ENCODE results near the gene VTI1A. TPM values are rescaled to one million over a fixed set of nuclear protein-coding genes. Genes with fewer than 3 reads are reported as not detected.

VTI1A gene
- total and polyA plus RNA-seq, 2 of the 8 experiments (the other 6 are each of a cell fraction or from before 2014, with no cell fraction given) = 6.0 to 20.0 TPM

DNA sequence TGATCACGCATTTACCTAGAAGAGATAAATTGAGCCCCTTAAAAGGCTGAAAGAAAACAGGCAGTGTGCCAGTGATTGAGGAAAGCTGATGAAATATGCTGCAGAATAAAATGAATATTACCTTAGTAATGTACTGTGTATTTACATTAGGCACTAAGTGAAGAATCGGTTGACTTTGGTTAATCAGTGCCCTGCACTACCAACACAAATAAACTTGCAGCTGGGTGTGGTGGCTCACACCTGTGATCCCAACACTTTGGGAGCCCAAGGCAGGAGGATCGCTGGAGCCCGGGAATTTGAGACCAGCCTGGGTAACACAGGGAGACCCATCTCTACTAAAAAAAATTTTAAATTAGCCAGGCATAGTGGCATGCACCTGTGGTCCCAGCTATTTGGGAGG, 354.7 kb downstream of the VTI1A start:
- FAIRE-seq (no peak), DNase-seq (ENCODE audit: low read depth in 1 of 2, low spot score in 2 of 2) (no peak)
- no peak overlapping the region for H2BK12ac ChIP-seq (ENCODE audit: low read depth, low read length)
- no peak overlapping the region for H3K18ac ChIP-seq (ENCODE audit: extremely low read depth, low read length)
- H3K4me1 ChIP-seq (replicated peaks in 1 of 4; ENCODE audit: control insufficient read depth in 3 of 4, insufficient read depth in 4 of 4, low read length in 3 of 4) = peaks cover 9 to 18% (median 15%) of the 10 kb centered on the region in 4 experiments
- no peak overlapping the region for H3K27ac ChIP-seq (ENCODE audit: low read depth, low read length)
- H3K4ac ChIP-seq (replicated peaks; ENCODE audit: insufficient read length, low read depth, low read length) = no peak overlapping the region
- no peak overlapping the region for H3K4me2 ChIP-seq (ENCODE audit: insufficient read depth in 1 of 2, low read depth in 2 of 2, low read length in 2 of 2)
- POLR2A ChIA-PET (ENCODE audit: partially characterized antibody) = interaction anchor here (1.1 kb wide), 1 partner anchor 31 kb away, joined by 5 read pairs; no protein-coding TSS in a partner anchor
- no peak overlapping the region for H3K4me3 ChIP-seq (ENCODE audit: extremely low read depth in 1 of 4, insufficient read depth in 2 of 4, low read depth in 3 of 4, low read length in 4 of 4)
- no peaks in the 10 kb centered on the region for H3K79me1 ChIP-seq (ENCODE audit: low read depth, low read length)
- H3K79me2 ChIP-seq (ENCODE audit: control insufficient read depth in 1 of 2, insufficient read depth in 2 of 2, low read length in 2 of 2) = no peaks in the 10 kb centered on the region
- H4K8ac ChIP-seq (ENCODE audit: extremely low read depth, insufficient read depth, low read length) = no peak overlapping the region
- no peaks in the 10 kb centered on the region for H3K23me2 ChIP-seq (ENCODE audit: low read depth, low read length)
- 96% methylated on average over 4 of the region's 4 CpGs; no CpG with 5 or more reads in 1 of the 2 experiments for WGBS, 2 experiments (ENCODE audit: extremely low coverage in 1 of 2, insufficient coverage in 1 of 2, insufficient read length in 1 of 2, insufficient replicate concordance in 2 of 2, low coverage in 1 of 2, low lambda C conversion rate in 2 of 2, missing lambda C conversion rate in 1 of 2)
- no peak overlapping the region for H4K5ac ChIP-seq (ENCODE audit: insufficient read length, low read depth, low read length)
- no peaks in the 10 kb centered on the region for H3K9me3 ChIP-seq (ENCODE audit: insufficient read depth in 2 of 2, low read depth in 1 of 2, low read length in 1 of 2)
- no peak overlapping the region for H3K14ac ChIP-seq (ENCODE audit: insufficient read length)
- CTCF ChIA-PET (ENCODE audit: partially characterized antibody) = interaction anchor here (0.8 to 1.6 kb wide), 5 partner anchors 10 to 106 kb away, joined by 3 to 7 read pairs (median 3); no protein-coding TSS in a partner anchor
- H3K56ac ChIP-seq (replicated peaks; ENCODE audit: insufficient read length, low read depth, low read length) = no peak overlapping the region
- H3K23ac ChIP-seq (ENCODE audit: insufficient read length) = no peak overlapping the region
- H2AFZ ChIP-seq (ENCODE audit: low read length) = no peak overlapping the region
- H2AK5ac ChIP-seq (ENCODE audit: low read depth, low read length) = no peak overlapping the region
- no peak overlapping the region for H2BK15ac ChIP-seq (ENCODE audit: low read length)
- H3K27me3 ChIP-seq (replicated peaks in 1 of 4; ENCODE audit: control insufficient read depth in 3 of 4, extremely low read depth in 1 of 4, insufficient read depth in 3 of 4, low read length in 3 of 4) = no peaks in the 10 kb centered on the region
- H2BK20ac ChIP-seq (ENCODE audit: low read length) = no peak overlapping the region
- H2BK120ac ChIP-seq (replicated peaks; ENCODE audit: low read depth, low read length) = no peak overlapping the region
- H4K20me1 ChIP-seq (replicated peaks in 1 of 2; ENCODE audit: control insufficient read depth in 1 of 2, insufficient read depth in 2 of 2, low read length in 2 of 2) = no peaks in the 10 kb centered on the region
- H3K9ac ChIP-seq (replicated peaks in 1 of 4; ENCODE audit: extremely low read depth in 1 of 4, low read depth in 3 of 4, low read length in 3 of 4) = no peak overlapping the region
- H2BK5ac ChIP-seq (ENCODE audit: low read depth, low read length) = no peak overlapping the region
- no peak overlapping the region for H4K91ac ChIP-seq (replicated peaks; ENCODE audit: insufficient read length, low read length)
- H3K36me3 ChIP-seq (ENCODE audit: control insufficient read depth in 2 of 4, insufficient read depth in 4 of 4, low read length in 3 of 4) = no peaks in the 10 kb centered on the region
- TF ChIP-seq CHD1 (IDR thresholded peaks at IDR 0.05; ENCODE audit: low read depth, low read length) = no peak
- no peak for TF ChIP-seq BRCA1 (IDR thresholded peaks at IDR 0.05; ENCODE audit: low read depth, low read length)
- TF ChIP-seq NANOG (IDR thresholded peaks at IDR 0.05; ENCODE audit: insufficient read depth, low read depth, low read length, poor library complexity, severe bottlenecking) = no peak
- TF ChIP-seq SP1 (IDR thresholded peaks at IDR 0.05; ENCODE audit: low read depth, low read length) = no peak
- no peak for TF ChIP-seq SIX5 (IDR thresholded peaks at IDR 0.05; ENCODE audit: low read depth, low read length)
- no peak for TF ChIP-seq PHF8 (conservative IDR thresholded peaks at IDR 0.05; ENCODE audit: low read depth, low read length)
- no peak for TF ChIP-seq KDM4A (IDR thresholded peaks at IDR 0.05; ENCODE audit: low read depth, low read length, severe bottlenecking)
- TF ChIP-seq NRF1 (IDR thresholded peaks at IDR 0.05; ENCODE audit: low read depth, low read length) = no peak
- TF ChIP-seq ATF2 (IDR thresholded peaks at IDR 0.05; ENCODE audit: low read length) = no peak
- no peak for TF ChIP-seq CHD2 (IDR thresholded peaks at IDR 0.05; ENCODE audit: low read length)
